GM15510 (cell line): ENCODE measurements around the gene GRID2.

Experiments
- POLR2A ChIP-seq: IDR thresholded peaks from 3 replicates; pipeline ENCODE4 v1.6.1; 2011; ENCODE audit warnings: borderline replicate concordance; ENCODE audit not compliant: insufficient read length; ENCODE audit errors: extremely low read depth

GRID2 gene

GRCh38 chr4:92381616-92382015 lies 77.8 kb downstream of the GRID2 start:
- no peak for TF ChIP-seq POLR2A

GRCh38 chr4:92382128-92382527 lies 78.4 kb downstream of the GRID2 start:
- no peak for TF ChIP-seq POLR2A

GRCh38 chr4:92387459-92388069 lies 83.8 kb downstream of the GRID2 start:
- TF ChIP-seq POLR2A = no peak

- no peak for TF ChIP-seq POLR2A
Observed at GRCh38 chr4:92399032-92399431, 95.3 kb downstream of the GRID2 start.

- no peak for TF ChIP-seq POLR2A
Observed at GRCh38 chr4:92406488-92406887, 102.7 kb downstream of the GRID2 start.

GRCh38 chr4:92421920-92422319 lies 118.2 kb downstream of the GRID2 start:
- TF ChIP-seq POLR2A = no peak

GRCh38 chr4:92433272-92433758 lies 129.5 kb downstream of the GRID2 start:
- TF ChIP-seq POLR2A = no peak

GRCh38 chr4:92445127-92445526 lies 141.4 kb downstream of the GRID2 start:
- TF ChIP-seq POLR2A = no peak

- no peak for TF ChIP-seq POLR2A
Observed at GRCh38 chr4:92447255-92447905, 143.6 kb downstream of the GRID2 start.

- TF ChIP-seq POLR2A = no peak
Observed at GRCh38 chr4:92450694-92451093, 146.9 kb downstream of the GRID2 start.

GRCh38 chr4:92451782-92452181 lies 148.0 kb downstream of the GRID2 start:
- no peak for TF ChIP-seq POLR2A

GRCh38 chr4:92455329-92455839 lies 151.6 kb downstream of the GRID2 start:
- no peak for TF ChIP-seq POLR2A

GRCh38 chr4:92455951-92456350 lies 152.2 kb downstream of the GRID2 start:
- TF ChIP-seq POLR2A = no peak

- no peak for TF ChIP-seq POLR2A
Observed at GRCh38 chr4:92461732-92462131, 158.0 kb downstream of the GRID2 start.

GRCh38 chr4:92477298-92477697 lies 173.5 kb downstream of the GRID2 start:
- no peak for TF ChIP-seq POLR2A

GRCh38 chr4:92483341-92483740 lies 179.6 kb downstream of the GRID2 start:
- no peak for TF ChIP-seq POLR2A
